DMS153 treated with DMSO at 0.1 percent for 48 hours (cell line): Measurements from ENCODE around the gene HJURP.
A peak's percentile ranks its signal among the peaks of the same experiment; 100 is the strongest.

Experiments used
- DNase-seq: peaks from one replicate; lab custom pipeline; 2025; ENCODE audit not compliant: unreplicated experiment; lab: John Stamatoyannopoulos, UW

The HJURP gene

DNA sequence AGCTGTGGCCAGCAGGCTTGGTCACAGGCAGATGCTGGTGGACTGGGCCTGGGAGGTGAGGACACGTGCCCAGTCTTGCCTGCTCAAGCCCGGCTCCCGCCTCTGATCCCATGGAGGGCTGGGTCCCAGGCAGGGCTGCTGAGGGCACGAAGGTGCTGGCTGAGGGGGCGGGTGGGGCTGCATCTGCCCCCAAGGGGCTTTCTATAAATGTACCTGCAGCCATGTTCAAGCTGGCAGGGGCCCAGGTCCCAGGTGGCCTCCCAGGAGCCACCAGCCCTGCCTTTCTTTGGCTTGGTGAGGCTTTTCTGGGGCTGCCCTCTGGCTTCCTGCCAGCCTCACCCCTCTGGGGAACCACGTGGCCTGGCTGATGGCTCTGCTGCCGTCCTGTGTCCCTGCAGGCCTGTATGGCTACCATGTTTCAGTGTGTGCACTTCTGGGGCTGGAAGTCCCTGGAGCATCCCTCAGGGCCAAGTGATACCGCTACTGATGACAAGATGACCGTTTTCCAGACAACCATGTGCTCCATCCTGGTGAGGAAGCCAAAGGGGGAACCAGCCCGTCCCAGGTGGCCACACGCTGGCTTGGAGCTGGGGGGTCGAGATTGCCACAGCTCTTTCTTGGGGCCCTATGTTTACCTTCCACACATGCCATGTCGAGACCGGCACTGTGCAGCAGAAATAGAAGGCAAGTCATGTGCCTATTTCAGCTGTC, 23.2 kb downstream of the HJURP start:
- peak; percentile 65 for DNase-seq

GRCh38 chr2:233830111-233830802, 24.1 kb downstream of the HJURP start:
- DNase-seq, result no peak

- DNase-seq, result no peak
Observed at GRCh38 chr2:233829193-233830110, 24.9 kb downstream of the HJURP start.

DNA sequence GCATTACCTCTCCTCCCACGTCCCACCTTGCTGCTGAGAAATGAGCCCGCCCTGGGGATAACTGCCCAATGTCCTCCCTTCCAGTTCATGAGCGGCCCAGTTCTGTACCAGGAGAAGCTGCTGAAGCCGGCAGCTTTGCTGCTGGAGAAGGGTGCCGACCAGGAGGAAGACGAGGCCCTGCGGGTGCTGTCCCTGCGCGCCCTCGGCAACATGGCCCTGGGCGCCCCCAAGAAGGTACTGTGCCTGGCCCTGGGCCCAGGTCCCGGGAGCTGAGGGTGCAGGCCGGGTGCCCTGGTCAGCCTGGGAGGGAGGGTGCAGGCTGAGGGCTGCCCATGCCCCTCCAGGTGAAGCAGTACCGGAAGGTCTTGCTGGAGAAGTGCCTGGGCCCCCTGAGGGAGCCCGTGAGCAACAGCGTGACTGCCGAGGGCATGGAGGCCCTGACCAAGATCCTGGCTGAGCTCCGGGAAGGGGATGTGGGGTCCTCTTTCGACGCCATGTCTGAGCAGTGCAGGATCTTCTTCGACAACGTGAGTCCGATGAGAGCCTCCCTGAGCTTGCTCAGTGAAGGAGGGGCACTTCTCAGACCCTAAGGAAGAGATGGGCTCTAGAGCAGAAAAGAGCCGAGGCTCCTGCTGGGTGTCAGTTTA, 25.7 kb downstream of the HJURP start:
- no peak for DNase-seq

- DNase-seq, result no peak
Observed at GRCh38 chr2:233824373-233824772, 30.0 kb downstream of the HJURP start.

DNA sequence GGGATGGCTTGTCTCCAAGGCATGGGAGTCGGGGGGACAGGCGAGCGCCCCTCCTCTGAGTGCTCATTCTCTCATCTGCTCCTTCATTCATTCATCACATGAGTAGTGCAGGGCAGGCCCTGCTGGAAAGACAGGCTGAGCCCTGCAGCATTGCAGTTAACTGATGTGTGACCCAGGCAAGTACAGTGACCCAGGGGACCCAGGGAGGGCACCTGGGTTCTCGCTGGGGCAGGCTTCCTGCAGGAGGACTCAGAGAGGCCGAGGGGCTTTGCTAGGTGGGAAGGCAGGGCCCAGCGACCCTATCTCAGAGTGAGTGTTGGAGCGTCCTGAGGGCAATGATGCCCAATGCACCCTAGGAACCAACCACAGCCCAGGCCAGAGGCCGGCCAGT, 30.6 kb downstream of the HJURP start:
- no peak for DNase-seq

DNA sequence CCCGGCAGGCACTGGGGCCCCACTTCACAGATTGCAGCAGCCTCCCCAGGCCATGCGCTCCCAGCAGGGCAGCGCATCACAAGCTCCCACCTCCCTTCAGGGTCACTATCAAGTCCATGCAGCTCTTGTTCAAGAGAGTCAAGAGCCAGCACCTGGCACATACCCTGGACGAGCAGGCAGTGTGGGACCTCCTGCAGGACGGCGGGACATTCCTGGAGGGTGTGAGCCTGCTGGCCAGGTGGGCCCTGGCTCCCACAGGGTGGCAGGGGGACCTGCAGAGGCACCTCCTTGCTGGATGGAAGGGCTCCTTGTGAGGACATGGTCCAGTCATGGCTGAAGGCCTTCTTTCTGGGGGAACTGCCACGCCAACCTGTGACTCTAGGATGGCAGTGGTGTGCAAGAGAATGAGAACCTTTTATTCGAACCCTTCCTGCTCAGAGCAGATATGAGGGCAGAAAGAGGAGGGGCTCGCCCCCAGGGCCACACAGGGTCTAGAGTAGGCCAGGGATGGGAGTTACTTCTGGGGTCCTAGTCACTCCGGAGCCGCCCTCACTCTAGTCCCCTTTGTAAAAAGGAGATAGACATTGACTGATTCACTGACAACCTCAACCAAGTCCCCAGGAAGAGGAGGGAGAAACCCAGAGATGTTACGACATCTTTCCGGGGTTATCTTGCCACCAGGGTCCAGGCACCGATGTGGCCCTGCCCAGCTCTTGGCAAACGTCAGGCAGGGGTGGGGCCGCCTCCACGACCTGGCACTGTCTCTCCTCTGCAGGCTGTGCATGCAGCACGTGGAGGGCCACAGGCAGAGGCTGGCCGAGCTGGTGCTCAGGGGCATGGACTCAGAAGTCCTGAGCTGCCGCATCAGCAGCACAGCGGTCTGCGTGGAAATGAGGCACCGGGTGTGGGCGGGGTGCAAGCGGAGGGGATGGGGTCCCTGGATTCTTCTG, 31.3 kb downstream of the HJURP start:
- no peak for DNase-seq

DNA sequence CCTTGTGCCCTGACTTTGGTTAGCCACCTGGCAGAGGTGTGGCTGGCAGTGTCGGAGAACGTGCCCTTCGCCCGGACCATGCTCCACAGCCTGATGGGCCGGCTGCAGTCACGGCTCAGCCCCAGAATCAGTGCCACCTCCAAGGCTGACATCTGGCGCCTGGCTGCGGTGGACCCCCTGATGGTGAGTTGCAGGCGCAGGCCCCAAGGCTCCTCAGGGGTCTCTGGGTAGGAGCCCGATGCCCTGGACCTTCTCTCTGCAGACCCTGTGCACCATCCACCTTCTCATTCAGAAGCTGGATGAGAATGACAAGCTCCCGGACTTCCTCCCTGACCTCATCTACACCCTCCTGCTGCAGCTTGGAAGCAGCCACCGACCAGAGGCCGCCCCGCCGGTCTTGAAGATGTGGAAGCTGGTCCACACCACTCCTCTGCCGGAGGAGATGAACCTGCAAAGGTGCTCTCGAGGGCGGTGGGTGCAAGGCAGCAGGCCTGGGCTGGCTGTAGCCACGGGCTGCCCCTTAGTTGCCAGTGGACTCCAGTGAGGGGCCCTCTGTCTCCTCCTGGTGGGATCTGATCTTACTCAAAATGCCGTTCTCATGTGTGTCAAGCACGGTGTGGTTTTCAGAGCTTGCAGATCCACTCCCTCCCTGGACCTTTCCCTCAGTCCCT, 32.1 kb downstream of the HJURP start:
- DNase-seq, result no peak

GRCh38 chr2:233821709-233822100, 32.6 kb downstream of the HJURP start:
- no peak for DNase-seq

DNA sequence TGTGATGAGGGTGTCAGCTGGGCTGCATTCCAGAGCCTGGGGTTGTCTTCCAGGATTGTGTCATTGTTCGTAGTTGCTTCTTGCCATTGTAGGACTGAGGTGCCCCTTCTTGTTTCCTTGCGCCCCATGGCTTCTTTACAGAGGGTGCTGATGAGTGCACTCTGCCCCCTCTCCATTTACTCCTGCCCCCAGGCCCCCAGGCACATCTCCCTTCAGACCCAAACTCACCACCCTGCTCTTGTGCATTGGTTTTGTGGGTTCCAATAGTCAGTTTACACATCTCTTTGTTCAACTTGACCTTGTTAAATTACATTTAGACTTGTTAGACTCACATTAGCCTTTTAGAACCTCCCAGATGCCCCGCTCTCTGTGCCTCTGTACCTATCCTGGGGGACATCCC, 33.1 kb downstream of the HJURP start:
- no peak for DNase-seq

DNA sequence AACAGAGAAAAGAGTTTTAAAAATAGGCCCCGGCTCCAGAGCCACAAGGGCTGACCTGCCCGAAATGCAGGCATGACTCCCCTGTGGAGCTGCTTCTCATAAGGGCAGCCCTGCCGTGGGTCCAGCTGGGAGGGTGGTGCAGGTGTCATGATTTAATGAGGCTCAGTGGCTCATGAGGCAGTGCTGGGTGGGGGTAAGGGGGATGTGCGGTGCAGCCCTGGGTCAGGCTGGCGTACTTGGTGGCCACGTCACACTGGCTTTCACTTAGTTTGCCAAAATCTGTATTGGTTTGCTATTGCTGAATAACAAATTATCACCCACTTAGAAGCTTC, 33.6 kb downstream of the HJURP start:
- DNase-seq, result no peak

- DNase-seq, result no peak
Observed at GRCh38 chr2:233819884-233820773, 34.2 kb downstream of the HJURP start.

DNA sequence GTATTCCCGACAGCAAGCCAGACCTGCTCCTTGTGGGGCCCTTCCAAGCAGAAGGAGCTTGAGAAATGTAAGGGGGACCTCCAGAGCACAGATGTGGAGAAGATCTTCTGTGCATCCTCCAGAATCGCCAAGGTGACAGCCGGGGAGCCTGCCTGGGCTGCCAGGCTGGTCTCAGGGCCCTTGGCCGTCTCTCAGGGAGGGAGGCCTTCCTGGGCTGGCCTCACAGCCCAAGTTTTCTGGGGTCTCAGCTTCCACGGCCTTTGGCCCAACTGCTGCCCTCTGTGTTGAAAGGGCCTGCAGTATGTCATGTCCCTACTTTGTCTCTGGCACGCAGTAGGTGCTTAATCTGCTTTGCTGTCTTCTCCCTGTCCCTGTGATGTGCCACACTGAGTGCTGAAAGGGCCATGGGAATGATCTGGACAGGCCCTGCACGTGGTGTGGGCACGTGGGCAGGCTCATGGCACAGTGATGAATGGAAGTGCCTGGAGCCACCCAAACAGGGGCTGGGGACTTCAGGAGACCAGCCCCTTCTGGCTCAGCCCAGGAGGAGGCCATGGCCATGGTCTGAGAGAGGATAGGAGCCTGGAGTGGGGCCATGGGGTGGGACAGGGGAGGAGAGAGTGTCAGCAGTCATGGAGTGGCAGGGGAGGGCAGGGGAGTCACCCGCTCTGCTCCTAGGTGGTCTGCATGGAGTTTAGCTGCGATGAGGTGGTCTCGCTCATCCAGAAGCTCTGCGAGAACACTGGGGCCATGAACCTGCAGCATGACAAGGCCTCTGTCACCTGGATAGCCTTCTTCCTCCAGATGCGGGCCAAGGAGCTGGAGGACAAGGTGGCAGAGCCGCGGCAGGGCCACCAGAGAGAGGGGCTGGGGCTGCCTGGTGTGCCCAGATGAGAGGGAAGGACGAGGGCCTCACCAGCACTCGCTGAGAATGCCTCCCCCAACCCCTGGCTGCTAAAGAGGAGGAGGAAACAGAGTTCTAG, 35.4 kb downstream of the HJURP start:
- DNase-seq, result no peak

DNA sequence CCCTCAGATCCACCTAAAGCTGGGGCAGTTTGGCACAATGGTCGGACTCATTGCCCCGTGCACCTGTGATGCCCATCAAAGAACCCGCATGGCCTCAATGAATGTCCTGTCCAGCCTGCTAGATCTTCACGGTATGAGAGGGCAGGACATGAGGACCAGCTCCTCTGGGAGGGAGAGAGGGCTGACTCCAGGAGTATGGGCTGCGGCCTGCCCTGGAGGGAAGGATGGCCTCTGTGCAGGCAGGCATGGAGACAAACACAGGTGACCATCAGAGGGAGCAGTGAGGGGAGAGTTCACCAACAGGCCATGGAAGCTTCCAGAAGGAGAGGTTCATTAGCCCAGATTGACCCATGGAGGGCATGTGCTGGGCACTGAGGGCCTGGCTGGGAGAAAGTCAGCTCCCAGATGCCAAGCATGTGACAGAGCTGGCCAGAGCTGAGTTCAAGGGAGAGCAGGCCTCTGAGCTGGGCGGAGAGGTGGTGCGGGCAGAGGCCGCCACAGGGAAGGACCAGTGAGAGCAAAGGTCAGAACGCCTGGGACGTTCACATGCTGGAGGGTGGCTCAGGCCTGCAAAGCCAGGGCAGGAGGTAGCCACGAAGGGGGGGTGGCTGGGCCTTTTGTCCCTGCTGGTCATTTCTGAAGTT, 36.2 kb downstream of the HJURP start:
- no peak for DNase-seq

DNA sequence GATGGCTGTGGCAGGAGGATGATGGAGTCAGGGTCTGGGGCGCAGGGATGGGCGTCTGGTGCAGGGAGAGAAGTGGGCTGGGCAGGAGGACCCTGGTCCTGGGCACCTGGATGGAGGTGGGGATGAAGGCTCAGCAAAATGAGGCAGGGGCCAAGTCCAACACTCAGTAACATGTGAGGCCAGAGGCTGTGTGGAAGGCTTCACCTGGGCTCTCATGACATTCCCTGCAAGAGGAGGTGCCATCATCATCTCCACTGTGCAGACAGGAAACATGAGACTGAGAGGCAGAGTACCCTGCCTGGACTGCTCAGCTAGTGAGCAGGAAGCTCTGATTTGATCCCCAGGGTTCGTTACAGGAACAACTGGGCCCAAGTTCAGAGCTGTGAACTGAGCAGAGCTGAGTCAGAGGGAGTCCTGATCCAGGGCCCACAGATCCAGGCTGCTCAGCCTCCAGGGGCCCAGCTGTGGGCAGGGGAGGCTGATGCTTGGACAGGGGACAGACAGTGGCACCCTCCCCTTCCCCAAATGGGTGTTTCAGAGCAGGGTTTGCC, 36.9 kb downstream of the HJURP start:
- no peak for DNase-seq

- no peak for DNase-seq
Observed at GRCh38 chr2:233816771-233817170, 37.6 kb downstream of the HJURP start.

- no peak for DNase-seq
Observed at GRCh38 chr2:233816334-233816733, 38.0 kb downstream of the HJURP start.
